ENCODE results near the gene CPA5.
"Not testable (repeated sequence)": the region's sequence is repeated elsewhere in the genome, so short reads cannot be mapped to it uniquely, and the experiment has no call there.

The CPA5 gene

DNA sequence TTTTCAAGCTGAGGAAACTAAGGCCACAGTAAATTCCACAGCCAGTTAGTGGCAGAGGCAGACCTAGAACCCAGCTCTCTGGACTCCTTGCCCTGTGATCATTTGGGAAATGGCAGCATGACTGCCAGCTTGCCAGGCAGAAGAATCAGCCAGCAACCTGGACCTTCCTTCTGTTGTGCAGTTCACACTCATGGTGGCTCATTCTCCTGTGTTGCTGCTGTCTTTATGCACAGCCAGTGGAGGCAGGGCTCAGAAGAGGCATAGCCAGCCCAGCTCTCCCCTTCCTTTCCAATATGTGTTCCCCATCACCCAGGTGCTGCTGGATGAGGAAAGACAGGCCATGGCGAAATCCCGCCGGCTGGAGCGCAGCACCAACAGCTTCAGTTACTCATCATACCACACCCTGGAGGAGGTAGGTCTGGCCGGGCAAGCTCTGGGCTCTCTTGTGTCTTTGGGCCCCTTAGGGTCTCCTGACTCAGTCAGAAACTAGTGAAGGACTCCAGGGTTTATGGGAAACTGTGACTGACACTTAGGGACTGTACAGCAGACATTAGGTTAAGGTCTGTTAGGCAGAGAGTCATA lies 14.8 kb downstream of the CPA5 start:
- DNase-seq, result no peak

- DNase-seq, result no peak
Observed at GRCh38 chr7:130360518-130360917, 15.9 kb downstream of the CPA5 start.

DNA sequence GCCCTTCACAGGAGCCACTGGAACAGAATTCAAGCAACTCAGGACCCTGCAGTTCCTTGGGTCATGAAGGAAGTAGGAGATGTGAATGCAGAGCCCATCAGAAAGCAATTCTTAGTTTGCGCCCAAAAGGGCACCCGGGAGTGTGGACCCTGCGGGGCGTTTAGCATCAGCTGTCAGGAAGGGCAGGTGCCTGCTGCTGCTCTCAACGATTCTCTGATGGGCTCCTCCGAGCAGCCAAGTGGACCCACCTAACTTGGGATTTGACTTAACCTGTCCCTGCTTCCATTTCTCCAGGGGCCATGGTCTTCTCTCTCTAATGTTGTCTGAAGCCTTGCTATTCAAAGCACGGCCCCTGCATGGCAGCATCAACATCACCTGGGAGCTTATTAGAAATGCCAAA lies 17.1 kb downstream of the CPA5 start:
- DNase-seq, result no peak

DNA sequence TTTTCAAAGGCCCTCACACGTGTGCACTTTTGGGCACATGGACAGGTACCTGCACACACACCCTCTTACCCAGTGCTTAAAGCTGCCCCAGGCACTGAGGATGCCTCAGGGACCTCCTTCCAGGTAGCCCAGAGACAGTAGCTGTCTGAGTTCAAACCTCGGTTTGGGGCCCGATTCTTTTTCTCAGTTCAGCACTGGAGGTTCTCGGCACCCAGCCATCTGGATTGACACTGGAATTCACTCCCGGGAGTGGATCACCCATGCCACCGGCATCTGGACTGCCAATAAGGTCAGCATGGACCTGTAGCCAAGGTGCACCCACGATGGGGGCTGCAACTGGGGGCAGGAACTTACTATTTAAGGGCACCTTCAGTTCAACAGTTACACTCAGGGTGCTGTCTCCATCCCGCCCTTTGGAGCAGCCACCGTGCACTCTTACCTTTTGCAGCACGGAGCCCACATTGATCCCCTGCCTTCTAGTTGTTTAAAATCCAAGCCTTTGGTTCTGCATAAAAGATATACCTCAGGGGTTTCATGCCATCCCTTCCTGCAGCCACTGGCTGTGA lies 17.7 kb downstream of the CPA5 start:
- no peak for DNase-seq

- no peak for DNase-seq
Observed at GRCh38 chr7:130363026-130363847, 18.6 kb downstream of the CPA5 start.

DNA sequence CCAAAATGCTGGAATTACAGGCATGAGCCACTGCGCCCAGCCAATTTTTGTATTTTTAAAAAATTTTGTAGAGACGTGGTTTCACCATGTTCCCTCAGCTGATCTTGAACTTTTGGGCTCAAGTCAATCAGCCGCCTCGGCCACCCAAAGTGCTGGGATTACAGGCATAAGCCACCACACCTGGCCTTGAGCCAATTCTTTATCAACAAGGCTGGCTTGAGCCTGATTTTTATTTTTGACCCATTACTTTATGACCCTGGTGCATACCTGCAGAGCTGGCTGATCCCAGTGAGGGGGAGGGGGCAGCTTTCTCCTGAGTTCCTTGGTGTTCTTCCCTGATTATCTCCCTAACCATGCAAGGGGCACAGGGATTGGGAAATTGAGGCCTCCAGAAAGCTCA lies 19.8 kb downstream of the CPA5 start:
- DNase-seq, result no peak

- DNase-seq, result no peak
Observed at GRCh38 chr7:130365088-130365487, 20.5 kb downstream of the CPA5 start.

- DNase-seq, result peak; percentile 98
Observed at GRCh38 chr7:130365511-130366441, 21.2 kb downstream of the CPA5 start.

DNA sequence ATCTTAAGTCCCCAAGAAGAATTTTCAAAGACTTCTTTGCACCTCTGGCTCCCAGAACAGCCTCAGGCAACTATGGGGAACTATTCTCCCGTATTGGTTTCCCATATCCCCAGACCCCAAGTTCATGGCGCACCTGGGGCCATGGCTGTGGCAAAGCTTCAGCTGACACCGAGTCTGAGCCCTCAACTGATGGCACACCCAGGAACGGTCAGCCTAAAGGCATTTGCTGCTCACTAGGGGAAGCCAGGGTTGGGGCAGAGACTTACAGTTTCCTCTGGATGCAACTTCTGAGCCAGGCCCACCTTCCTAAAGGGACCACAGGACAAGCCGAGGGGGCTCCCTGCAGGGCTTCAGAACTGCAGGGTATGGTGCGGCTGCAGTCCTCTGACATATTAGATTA lies 21.9 kb downstream of the CPA5 start:
- DNase-seq, result no peak

GRCh38 chr7:130367088-130367755 lies 22.6 kb downstream of the CPA5 start:
- no peak for DNase-seq

GRCh38 chr7:130367836-130368746 lies 23.5 kb downstream of the CPA5 start:
- DNase-seq, result no peak

- DNase-seq, result no peak
Observed at GRCh38 chr7:130369110-130369711, 24.6 kb downstream of the CPA5 start.

- no peak for DNase-seq
Observed at GRCh38 chr7:130369831-130370550, 25.4 kb downstream of the CPA5 start.

- DNase-seq, result no peak
Observed at GRCh38 chr7:130371046-130371445, 26.4 kb downstream of the CPA5 start.

DNA sequence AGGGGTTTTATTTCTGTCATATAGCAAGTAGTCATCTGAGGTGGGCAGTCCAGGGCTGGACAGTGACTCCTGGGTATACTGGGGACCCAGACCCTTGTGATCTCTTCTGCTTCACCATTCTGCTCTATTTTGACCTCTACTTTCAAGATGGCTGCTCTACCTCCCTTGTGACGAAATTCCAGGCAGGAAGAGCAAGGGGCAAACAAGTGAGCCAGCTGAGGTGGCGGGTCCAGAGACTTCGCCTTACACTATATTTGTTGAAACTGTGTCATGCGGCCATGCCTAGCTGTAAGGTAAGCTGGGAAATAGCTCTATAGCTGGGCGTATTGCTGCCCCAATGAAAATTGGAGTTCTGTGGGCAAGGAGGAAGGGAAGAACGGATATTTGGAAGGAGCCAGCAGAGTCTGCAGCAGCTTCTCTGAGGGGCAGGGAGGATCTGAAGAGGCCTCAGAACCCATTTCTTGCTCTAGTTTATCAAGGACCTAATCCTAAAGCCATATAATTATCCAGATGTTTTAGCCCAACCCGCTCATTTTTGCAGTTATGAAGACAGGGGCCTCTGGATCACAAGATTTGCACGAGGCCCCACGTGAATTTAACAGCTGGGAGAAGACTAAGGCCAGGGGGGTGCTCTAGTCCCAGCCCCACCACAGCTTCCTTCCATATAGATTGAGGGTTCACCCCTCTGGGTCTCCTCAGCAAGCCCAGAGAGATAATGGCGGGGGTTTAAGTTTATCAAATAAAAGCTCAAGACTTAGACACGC lies 28.0 kb downstream of the CPA5 start:
- DNase-seq, result no peak

DNA sequence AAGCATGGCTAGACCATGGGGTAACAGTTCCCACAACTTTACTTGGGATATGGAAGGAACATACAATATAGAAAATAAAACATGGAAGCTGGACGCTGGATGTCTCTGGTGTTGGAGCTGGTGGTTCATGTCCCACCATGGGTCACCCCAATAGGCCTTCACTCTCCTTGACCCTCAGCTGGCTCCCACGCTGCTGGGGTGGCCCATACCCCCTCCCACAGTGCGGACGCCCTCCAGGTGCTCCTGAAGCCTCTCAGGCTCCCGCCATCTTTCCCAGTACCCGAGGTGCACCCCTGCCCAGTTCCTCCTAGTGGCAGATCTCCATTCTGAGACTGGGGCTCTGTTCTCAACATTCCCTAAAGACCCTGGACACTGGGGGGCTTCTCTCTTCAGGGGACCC lies 29.9 kb downstream of the CPA5 start:
- DNase-seq, result no peak

DNA sequence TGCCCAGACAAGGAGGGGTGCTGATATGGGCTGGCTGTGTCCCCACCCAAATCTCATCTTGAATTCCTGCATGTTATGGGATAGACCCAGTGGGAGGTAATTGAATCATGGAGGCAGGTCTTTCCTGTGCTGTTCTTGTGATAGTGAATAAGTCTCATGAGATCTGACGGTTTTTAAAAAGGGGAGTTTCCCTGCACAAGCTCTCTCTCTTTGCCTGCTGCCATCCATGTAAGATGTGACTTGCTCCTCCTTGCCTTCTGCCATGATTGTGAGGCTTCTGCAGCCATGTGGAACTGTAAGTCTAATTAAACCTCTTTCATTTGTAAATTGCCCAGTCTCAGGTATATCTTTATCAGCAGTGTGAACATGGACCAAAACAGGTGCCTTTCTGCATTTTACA lies 31.8 kb downstream of the CPA5 start:
- not testable (repeated sequence) for DNase-seq

GRCh38 chr7:130377178-130377577 lies 32.6 kb downstream of the CPA5 start:
- no peak for DNase-seq

GRCh38 chr7:130379019-130379418 lies 34.4 kb downstream of the CPA5 start:
- no peak for DNase-seq

- no peak for DNase-seq
Observed at GRCh38 chr7:130379532-130379920, 34.9 kb downstream of the CPA5 start.
